Colonic mucosa (tissue), 4 donors: Measurements from ENCODE around the gene SLC31A1. TPM values are rescaled to one million over a fixed set of nuclear protein-coding genes. Genes with fewer than 3 reads are reported as not detected.

Source experiments
- DNase-seq: peaks from one replicate; pipeline ENCODE4 v3.0.0-alpha.2; 2020
- H3K27ac ChIP-seq: fragments of 200-600 bp; one replicate; pipeline ENCODE4 v1.8.0; 2021
- H3K27me3 ChIP-seq: fragments of 200-600 bp; one replicate; pipeline ENCODE4 v1.8.0; 2021
- H3K36me3 ChIP-seq: fragments of 200-600 bp; one replicate; pipeline ENCODE4 v1.8.0; 2021
- H3K4me1 ChIP-seq: fragments of 200-600 bp; one replicate; pipeline ENCODE4 v1.8.0; 2021; ENCODE audit warnings: mild to moderate bottlenecking
- H3K4me3 ChIP-seq: fragments of 200-600 bp; one replicate; pipeline ENCODE4 v1.8.0; 2021
- H3K9ac ChIP-seq, 2 donors: one replicate each; pipeline ENCODE4 v1.7.0; 2013; ENCODE audit warnings: control low read depth in 2 of 2, low read depth in 2 of 2, low read length in 2 of 2
- H3K9me3 ChIP-seq: fragments of 200-600 bp; one replicate; pipeline ENCODE4 v1.8.0; 2021
- intact Hi-C: fragments of 100-400 bp; cut with DNase I; formaldehyde crosslinking; loops from one replicate; pipeline ENCODE4 v1.14.1; 2022
- total RNA-seq, 2 donors: library from RNA; stranded (reverse); fragmentation: NEBNext Ultra II Directional in 1 of 2; extraction: Animal tissue kit (Norgen Biotek cat#: 25700) in 1 of 2; gene quantifications; one replicate each; pipeline ENCODE4 v1.2.1, GENCODE V29; 2021
- TF ChIP-seq, protein P1 (sequence below): fragments of 200-600 bp; IDR thresholded peaks from one replicate; pipeline ENCODE4 v1.8.0; 2022; ENCODE audit warnings: antibody characterized with exemption, mild to moderate bottlenecking
- donor health status: healthy.
- donor health status: DM: no; HTN: no; CAD: no.
- donor health status: DM: no; HTN: no; CAD: no.

The SLC31A1 gene
- total RNA-seq, 2 donors from 2014 or later: 51.1 to 57.1 TPM

DNA sequence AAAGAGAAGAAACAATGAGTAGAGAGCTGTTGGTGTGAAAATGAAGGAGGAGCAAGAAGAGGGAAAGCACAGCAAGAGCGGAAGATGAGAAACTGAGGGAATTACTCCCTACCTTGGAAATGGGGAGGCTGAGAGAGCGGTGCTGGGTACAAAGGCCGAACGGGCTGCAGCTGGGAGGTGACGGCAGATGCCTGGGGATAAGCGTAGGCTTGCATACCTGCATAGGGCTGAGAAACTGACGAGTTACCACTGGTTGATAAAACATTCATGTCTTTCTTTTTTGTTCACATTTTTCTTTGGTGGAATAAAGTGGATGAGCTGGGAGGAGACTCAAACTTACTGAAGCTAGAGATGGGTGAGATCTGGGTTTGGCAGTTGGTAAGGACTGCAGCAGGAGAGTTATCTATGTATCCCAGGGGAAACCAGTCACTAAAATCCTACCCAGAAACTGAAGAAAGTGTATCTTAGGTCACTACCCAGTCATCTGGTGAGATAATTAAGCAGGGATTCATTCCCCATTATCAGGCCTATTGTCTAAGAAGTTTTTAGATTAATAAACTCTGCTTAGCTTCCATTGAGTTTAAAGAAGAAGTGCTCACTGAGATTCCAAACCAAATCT, 35.1 kb upstream of the SLC31A1 start:
- H3K4me3 ChIP-seq: no peak overlapping the region
- H3K36me3 ChIP-seq: peaks cover 15% of the 10 kb centered on the region
- H3K9ac ChIP-seq: no peak overlapping the region
- no peaks in the 10 kb centered on the region for H3K4me1 ChIP-seq
- TF ChIP-seq, protein P1, sequence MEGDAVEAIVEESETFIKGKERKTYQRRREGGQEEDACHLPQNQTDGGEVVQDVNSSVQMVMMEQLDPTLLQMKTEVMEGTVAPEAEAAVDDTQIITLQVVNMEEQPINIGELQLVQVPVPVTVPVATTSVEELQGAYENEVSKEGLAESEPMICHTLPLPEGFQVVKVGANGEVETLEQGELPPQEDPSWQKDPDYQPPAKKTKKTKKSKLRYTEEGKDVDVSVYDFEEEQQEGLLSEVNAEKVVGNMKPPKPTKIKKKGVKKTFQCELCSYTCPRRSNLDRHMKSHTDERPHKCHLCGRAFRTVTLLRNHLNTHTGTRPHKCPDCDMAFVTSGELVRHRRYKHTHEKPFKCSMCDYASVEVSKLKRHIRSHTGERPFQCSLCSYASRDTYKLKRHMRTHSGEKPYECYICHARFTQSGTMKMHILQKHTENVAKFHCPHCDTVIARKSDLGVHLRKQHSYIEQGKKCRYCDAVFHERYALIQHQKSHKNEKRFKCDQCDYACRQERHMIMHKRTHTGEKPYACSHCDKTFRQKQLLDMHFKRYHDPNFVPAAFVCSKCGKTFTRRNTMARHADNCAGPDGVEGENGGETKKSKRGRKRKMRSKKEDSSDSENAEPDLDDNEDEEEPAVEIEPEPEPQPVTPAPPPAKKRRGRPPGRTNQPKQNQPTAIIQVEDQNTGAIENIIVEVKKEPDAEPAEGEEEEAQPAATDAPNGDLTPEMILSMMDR: no peak
- DNase-seq: no peak
- H3K9me3 ChIP-seq: no peaks in the 10 kb centered on the region
- no peak overlapping the region for H3K27ac ChIP-seq
- intact Hi-C loops: no loop called here
- no peaks in the 10 kb centered on the region for H3K27me3 ChIP-seq

DNA sequence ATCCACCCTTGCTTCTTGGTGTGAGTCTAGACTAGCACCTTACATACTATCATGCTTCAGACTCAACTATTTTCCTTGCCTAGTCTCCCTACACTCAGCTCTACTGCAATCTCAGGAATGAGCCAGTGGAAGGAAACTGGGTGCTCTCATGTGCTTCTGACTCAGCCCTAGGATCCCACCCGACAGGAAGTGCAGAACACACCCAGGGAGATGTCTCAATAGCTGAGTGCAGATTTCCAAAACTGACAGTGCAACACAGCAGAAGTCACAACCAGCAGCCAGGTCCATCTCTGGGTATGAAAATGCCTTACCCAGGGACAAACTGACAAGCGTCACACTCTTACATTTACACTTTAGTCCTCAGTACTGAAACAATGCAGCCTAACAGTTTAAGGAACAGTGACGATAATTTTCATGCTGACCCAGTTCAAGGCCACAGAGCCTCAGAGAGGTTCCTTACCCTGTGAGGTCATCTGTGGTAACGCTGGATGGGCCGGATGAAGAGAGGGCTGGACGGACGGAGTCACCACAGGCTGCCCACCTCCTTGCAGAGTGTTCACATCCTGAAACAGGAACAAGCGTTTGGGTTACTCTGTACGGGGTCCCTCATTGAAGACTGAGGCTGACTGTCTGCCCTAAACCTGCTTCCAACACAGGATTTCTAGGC, 33.3 kb upstream of the SLC31A1 start:
- H3K36me3 ChIP-seq: peaks cover 15% of the 10 kb centered on the region
- no peaks in the 10 kb centered on the region for H3K27me3 ChIP-seq
- peak; percentile 32 for DNase-seq
- H3K4me3 ChIP-seq: no peak overlapping the region
- H3K27ac ChIP-seq: peak overlapping the region; percentile 8
- intact Hi-C loops: no loop called here
- no peak overlapping the region for H3K9ac ChIP-seq
- H3K4me1 ChIP-seq: no peaks in the 10 kb centered on the region
- TF ChIP-seq, protein P1: no peak
- no peaks in the 10 kb centered on the region for H3K9me3 ChIP-seq

DNA sequence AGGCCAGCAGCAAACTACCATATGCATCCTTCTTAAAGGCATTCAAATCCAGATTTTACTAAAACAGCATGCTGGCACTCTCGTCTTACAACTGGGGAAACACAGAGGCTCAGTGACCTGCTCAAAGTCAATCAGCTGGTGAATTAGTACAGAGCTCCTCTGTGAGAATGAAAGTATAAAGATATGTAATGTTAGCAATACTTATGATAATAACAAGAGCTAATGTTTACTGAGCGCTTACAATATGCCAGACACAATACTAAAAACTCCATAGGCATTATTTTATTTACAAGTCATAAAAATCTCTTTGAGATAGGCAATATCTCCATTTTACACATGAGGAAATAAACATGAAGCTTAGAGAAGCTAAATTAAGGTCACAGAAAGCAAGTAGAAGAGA, 28.9 kb upstream of the SLC31A1 start:
- DNase-seq: no peak
- H3K36me3 ChIP-seq: peaks cover 11% of the 10 kb centered on the region
- no peak overlapping the region for H3K27ac ChIP-seq
- no peak overlapping the region for H3K4me3 ChIP-seq
- H3K9ac ChIP-seq: no peak overlapping the region
- H3K27me3 ChIP-seq: no peaks in the 10 kb centered on the region
- no peaks in the 10 kb centered on the region for H3K9me3 ChIP-seq
- intact Hi-C loops: no loop called here
- H3K4me1 ChIP-seq: no peaks in the 10 kb centered on the region
- TF ChIP-seq, protein P1: no peak

DNA sequence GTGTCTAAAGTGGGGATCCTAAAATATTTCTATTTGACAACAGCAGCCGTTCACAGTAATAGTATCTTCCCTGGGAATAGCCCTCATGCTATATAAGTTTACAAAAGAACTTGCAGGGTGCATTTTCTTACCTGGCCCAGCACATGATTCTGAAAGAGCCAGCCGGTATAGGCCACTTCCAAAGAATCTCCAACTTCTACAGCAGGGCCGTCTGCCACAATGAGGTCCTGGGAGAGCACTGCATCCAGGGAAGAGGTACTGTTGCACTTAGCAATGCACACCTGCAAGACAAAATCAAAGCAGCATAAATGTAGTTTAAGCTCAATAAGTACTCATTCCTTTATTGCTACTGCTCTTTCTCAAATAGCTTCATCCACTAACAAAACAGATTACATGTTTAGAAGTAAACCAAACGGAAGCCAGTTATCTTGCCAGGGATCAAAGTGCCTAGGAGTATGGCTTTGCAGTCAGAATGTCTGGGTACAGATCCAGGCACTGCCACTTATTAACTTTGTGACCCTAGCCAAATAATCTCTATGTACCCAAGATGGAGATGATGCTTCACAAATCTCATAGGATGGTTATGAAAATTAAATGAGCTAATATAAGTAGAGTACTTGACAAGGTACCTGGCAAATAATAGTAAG, 21.5 kb upstream of the SLC31A1 start:
- TF ChIP-seq, protein P1: no peak
- peaks cover 7% of the 10 kb centered on the region for H3K36me3 ChIP-seq

DNA sequence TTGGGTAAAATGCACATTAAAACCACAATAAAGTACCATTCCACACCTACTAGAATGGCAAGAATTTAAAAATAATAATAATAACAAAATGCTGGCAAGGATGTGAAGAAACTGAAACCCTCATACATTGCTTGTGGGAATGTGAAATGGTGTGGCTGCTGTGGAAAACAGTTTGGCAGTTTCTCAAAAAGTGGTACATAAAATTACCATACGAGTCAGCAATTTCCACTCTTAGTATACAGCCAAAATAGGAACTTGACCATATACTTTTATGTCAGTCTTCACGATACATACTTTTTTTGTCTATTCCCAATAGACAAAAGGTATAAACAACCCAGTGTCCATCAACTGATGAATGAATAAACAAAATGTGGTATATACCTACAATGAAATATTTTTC, 15.9 kb upstream of the SLC31A1 start:
- no peaks in the 10 kb centered on the region for H3K36me3 ChIP-seq
- no peak overlapping the region for H3K9ac ChIP-seq
- TF ChIP-seq, protein P1: no peak
- no peaks in the 10 kb centered on the region for H3K4me1 ChIP-seq
- no peaks in the 10 kb centered on the region for H3K27me3 ChIP-seq
- H3K4me3 ChIP-seq: no peak overlapping the region
- intact Hi-C loops: no loop called here
- H3K27ac ChIP-seq: no peak overlapping the region
- DNase-seq: no peak
- no peaks in the 10 kb centered on the region for H3K9me3 ChIP-seq

More for the DNA sequence above, 21.5 kb upstream of the SLC31A1 start:
- Histone ChIP-seq H3K9me3 (no peaks in the 10 kb centered on the region), H3K9ac (no peak overlapping the region), H3K27ac (no peak overlapping the region), H3K4me1 (no peaks in the 10 kb centered on the region), H3K4me3 (no peak overlapping the region), H3K27me3 (no peaks in the 10 kb centered on the region)
- intact Hi-C loops: no loop called here
- DNase-seq: no peak
